HG03521 (cell line): ENCODE results near the gene PCDHGB4.
A peak's percentile ranks its signal among the peaks of the same experiment; 100 is the strongest.
"Not testable (repeated sequence)": the region's sequence is repeated elsewhere in the genome, so short reads cannot be mapped to it uniquely, and the experiment has no call there.

Source experiments
- ATAC-seq: cut with Tn5 transposase; IDR thresholded peaks from one replicate; pipeline ENCODE4 v1.9.1; 2021; ENCODE audit warnings: mild to moderate bottlenecking, moderate library complexity; ENCODE audit not compliant: unreplicated experiment

PCDHGB4 gene

GRCh38 chr5:141366016-141366896 is 21.2 kb upstream of the PCDHGB4 start:
- no peak for ATAC-seq

DNA sequence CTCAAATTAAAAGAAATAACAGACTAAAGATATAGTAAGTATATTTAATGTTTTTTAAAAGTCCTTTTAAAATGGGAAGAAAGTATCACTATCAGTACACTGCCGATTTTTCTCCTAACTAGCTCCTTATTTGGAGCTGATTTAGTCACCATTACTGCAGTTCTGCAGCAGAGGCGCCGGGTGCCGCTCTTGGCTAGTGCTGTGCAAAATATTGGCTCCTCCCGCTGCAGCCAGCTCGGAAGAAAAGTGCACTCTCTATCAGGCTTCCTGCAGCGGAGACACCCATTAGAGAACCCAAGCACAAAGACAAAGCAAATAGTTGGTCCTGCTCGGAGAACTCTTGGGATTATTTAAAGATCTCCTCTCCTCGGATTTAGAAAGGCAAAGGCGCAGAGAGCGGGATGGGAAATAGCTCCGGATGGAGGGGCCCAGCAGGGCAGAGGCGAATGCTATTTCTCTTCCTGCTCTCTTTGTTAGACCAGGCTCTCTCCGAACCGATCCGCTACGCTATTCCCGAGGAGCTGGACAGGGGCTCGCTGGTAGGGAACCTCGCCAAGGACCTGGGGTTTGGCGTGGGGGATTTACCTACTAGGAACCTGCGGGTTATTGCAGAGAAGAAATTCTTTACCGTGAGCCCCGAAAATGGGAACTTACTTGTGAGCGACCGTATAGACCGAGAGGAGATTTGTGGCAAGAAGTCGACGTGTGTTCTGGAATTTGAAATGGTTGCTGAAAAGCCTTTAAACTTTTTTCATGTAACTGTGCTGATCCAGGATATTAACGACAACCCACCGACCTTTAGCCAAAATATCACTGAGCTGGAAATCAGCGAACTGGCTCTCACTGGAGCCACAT is 17.3 kb upstream of the PCDHGB4 start, which contains the start of gene PCDHGB3:
Gene PCDHGB3 (plus strand): TSS at position 249 of the 855 bp plus-strand sequence. CDS start 153 bp downstream, at position 402.
- peak; percentile 67 for ATAC-seq

GRCh38 chr5:141371572-141372475 is 15.7 kb upstream of the PCDHGB4 start:
- no peak for ATAC-seq

DNA sequence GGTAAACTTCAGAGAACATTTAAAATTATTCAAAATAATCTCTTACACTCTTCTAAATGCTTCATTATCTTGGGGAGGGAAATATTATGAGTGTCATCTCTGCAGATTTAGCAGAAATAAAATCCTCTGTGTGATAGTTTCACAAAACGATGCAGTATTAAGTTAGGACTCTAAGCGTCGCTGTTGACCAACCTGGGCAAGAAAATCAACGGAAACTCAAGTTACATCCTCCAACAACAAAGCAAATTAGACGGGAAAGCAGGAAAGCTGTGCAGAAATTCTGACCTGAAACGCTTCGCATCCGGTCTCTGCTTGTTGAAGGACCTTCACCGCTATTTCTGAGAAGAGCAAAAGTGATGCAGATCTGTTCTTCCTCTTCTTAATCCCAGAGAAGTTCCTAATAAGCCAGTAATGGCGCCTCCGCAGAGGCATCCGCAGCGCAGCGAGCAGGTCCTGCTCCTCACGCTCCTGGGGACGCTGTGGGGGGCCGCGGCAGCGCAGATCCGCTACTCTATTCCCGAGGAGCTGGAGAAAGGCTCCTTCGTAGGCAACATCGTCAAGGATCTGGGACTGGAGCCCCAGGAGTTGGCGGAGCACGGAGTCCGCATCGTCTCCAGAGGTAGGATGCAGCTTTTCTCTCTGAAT is 13.7 kb upstream of the PCDHGB4 start, which contains the start of gene PCDHGA6:
Gene PCDHGA6 (plus strand): TSS at position 219 of the 645 bp plus-strand sequence. CDS start 193 bp downstream, at position 412.
- no peak for ATAC-seq

DNA sequence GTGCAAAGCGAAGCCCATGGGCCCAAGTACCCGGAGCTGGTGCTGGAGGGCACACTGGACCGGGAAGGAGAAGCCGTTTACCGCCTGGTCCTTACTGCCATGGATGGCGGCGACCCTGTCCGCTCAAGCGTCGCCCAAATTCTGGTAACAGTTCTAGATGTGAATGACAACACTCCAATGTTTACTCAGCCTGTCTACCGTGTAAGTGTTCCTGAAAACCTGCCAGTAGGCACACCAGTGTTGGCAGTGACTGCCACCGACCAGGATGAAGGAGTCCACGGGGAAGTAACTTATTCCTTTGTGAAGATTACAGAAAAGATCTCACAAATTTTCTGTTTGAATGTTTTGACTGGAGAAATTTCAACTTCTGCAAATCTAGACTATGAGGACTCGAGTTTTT is 12.9 kb upstream of the PCDHGB4 start:
- no peak for ATAC-seq

DNA sequence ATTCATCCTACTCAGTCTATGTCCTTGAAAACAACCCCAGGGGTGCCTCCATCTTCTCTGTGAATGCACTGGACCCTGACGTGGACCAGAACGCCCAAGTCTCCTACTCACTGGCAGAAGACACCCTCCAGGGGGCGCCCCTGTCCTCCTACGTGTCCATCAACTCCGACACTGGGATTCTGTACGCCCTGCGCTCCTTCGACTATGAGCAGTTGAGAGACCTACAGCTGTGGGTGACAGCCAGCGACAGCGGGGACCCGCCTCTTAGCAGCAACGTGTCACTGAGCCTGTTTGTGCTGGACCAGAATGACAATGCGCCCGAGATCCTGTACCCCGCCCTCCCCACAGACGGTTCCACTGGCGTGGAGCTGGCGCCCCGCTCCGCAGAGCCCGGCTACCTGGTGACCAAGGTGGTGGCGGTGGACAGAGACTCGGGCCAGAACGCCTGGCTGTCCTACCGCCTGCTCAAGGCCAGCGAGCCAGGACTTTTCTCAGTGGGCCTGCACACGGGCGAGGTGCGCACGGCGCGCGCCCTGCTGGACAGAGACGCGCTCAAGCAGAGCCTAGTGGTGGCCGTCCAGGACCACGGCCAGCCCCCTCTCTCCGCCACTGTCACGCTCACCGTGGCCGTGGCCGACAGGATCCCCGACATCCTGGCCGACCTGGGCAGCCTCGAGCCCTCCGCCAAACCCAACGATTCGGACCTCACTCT is 11.9 kb upstream of the PCDHGB4 start:
- ATAC-seq, result not testable (repeated sequence)

DNA sequence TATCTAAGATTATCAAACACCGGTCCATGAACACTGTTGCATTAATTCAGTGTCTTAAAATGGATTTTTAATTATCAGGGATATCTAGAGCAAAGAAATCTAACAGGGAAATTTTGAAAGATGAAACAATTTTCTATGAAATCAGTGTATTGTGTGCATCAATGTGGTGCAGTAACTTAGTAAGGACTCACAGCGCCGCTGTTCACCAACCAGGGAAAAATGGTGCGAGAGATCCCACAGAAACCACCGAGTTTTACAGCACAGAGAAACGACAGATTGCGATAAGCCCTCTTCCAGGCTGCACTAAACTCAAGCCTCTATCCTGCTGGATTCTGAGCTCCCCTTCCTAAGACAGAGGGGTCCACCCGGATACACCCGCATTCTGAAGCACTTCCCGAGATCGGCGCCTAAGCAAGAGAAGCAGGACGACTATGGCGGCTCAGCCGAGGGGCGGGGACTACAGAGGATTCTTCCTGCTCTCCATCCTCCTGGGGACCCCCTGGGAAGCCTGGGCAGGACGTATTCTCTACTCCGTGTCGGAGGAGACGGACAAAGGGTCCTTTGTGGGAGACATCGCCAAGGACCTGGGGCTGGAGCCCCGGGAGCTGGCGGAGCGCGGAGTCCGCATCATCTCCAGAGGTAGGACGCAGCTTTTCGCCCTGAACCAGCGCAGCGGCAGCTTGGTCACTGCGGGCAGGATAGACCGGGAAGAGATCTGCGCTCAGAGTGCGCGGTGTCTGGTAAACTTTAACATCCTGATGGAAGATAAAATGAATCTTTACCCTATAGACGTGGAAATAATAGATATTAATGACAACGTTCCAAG is 4.8 kb upstream of the PCDHGB4 start, which contains the start of gene PCDHGA7:
Gene PCDHGA7 (plus strand): TSS at position 274 of the 826 bp plus-strand sequence. CDS start 158 bp downstream, at position 432.
- ATAC-seq, result no peak

GRCh38 chr5:141383345-141383744 is 4.2 kb upstream of the PCDHGB4 start:
- ATAC-seq, result no peak

DNA sequence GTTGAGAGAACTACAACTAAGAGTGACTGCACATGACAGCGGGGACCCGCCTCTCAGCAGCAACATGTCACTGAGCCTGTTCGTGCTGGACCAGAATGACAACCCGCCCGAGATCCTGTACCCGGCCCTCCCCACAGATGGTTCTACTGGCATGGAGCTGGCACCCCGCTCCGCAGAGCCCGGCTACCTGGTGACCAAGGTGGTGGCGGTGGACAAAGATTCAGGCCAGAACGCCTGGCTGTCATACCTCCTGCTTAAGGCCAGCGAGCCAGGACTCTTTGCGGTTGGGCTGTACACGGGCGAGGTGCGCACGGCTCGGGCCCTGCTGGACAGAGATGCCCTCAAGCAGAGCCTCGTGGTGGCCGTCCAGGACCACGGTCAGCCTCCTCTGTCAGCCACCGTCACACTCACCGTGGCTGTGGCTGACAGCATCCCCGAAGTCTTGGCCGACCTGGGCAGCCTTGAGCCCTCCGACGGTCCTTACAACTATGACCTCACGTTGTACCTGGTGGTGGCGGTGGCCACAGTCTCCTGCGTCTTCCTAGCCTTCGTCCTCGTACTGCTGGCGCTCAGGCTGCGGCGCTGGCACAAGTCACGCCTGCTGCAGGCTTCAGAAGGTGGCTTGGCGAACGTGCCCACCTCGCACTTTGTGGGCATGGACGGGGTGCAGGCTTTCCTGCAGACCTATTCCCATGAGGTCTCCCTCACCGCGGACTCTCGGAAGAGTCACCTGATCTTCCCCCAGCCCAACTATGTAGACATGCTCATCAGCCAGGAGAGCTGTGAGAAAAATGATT is 2.8 kb upstream of the PCDHGB4 start:
- no peak for ATAC-seq

GRCh38 chr5:141388661-141389060 is 1.2 kb downstream of the PCDHGB4 start:
- ATAC-seq, result no peak

GRCh38 chr5:141389153-141390042 is 1.9 kb downstream of the PCDHGB4 start:
- no peak for ATAC-seq

- no peak for ATAC-seq
These were observed 5.1 kb downstream of the PCDHGB4 start, which contains the start of gene PCDHGA8 for GRCh38 chr5:141392429-141393198. Gene PCDHGA8 (plus strand): TSS chr5:141392633. CDS start chr5:141392814, 181 bp downstream.

DNA sequence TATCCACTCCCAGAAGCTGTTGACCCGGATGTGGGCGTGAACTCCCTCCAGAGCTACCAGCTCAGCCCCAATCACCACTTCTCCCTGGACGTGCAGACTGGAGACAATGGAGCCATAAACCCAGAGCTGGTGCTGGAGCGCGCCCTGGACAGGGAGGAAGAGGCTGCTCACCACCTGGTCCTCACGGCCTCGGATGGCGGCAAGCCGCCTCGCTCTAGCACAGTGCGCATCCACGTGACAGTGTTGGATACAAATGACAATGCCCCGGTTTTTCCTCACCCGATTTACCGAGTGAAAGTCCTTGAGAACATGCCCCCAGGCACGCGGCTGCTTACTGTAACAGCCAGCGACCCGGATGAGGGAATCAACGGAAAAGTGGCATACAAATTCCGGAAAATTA is 5.8 kb downstream of the PCDHGB4 start:
- no peak for ATAC-seq

DNA sequence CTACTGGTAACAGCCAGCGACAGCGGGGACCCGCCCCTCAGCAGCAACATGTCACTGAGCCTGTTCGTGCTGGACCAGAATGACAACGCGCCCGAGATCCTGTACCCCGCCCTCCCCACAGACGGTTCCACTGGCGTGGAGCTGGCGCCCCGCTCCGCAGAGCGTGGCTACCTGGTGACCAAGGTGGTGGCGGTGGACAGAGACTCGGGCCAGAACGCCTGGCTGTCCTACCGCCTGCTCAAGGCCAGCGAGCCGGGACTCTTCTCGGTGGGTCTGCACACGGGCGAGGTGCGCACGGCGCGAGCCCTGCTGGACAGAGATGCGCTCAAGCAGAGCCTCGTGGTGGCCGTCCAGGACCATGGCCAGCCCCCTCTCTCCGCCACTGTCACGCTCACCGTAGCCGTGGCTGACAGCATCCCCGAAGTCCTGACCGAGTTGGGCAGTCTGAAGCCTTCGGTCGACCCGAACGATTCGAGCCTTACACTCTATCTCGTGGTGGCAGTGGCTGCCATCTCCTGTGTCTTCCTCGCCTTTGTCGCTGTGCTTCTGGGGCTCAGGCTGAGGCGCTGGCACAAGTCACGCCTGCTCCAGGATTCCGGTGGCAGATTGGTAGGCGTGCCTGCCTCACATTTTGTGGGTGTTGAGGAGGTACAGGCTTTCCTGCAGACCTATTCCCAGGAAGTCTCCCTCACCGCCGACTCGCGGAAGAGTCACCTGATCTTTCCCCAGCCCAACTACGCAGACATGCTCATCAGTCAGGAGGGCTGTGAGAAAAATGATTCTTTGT is 7.1 kb downstream of the PCDHGB4 start:
- ATAC-seq, result not testable (repeated sequence)
